ENCODE results near the gene OR7C2. TPM values are rescaled to one million over a fixed set of nuclear protein-coding genes. Genes with fewer than 3 reads are reported as not detected.

OR7C2 gene
- total RNA-seq, 2 donors from 2014 or later: not detected

DNA sequence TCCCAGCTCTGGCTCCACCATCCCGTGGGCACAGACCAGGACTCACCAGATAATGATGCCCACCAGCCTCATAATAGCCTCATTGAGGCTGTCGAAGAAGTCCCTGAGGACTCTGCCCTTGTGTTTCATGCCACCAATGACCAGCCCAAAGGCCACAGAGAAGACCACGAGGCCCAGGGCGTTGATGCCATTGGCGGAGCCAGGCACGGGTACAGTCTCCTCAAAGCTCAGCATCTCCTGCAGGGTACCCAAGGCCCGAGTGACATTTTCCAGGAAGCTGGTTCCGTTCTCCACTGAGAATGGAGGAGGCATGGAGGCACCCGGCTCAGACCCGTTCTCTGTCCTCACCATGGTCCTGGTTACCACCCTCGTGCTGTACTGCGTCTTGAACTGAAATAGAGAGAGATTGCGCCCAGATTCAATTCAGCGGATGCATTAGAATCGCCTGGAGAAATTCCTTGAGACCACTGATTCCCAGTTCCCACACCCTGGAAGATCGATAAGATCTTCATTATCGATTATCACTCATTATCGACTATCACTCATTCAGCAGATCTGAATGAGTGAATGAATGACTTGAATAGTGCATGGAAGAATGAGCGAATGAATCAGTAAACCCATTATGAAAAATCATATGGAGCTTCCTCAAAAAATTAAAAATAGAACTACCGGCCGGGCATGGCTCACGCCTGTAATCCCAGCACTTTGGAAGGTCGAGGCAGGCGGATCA lies 20.8 kb downstream of the OR7C2 start:
- no peak overlapping the region for H3K4me3 Mint-ChIP-seq
- peaks cover 8% of the 10 kb centered on the region for H3K9me3 Mint-ChIP-seq
- H3K27ac Mint-ChIP-seq: no peak overlapping the region
- H3K27me3 Mint-ChIP-seq: peaks cover 10% of the 10 kb centered on the region
- ATAC-seq (replicated peaks): no peak
- H3K4me1 Mint-ChIP-seq: no peaks in the 10 kb centered on the region
- H3K36me3 Mint-ChIP-seq (ENCODE audit: low read depth): no peaks in the 10 kb centered on the region

DNA sequence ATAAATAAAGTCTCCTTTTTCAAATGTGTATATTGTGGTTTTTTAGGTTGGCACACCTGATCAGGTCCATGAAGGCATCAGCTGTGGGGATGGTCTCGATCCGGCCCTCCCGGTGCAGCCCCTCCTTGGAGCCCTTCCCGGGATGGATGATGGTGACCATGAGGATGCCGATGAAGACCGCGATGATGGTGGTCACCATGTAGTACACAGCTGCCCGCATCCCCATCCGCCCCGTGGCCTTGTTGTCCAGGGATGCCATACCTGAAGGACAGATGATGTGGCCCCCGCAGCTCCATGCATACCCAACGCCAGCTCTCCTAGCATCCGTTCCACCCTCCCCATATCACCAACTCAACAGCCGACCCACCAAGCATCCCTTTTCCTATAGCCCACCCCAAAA lies 27.0 kb downstream of the OR7C2 start:
- H3K4me3 Mint-ChIP-seq: no peak overlapping the region
- H3K36me3 Mint-ChIP-seq (ENCODE audit: low read depth): no peaks in the 10 kb centered on the region
- no peaks in the 10 kb centered on the region for H3K4me1 Mint-ChIP-seq
- no peak overlapping the region for H3K27ac Mint-ChIP-seq
- ATAC-seq (replicated peaks): no peak
- peaks cover 19% of the 10 kb centered on the region for H3K27me3 Mint-ChIP-seq
- no peaks in the 10 kb centered on the region for H3K9me3 Mint-ChIP-seq

DNA sequence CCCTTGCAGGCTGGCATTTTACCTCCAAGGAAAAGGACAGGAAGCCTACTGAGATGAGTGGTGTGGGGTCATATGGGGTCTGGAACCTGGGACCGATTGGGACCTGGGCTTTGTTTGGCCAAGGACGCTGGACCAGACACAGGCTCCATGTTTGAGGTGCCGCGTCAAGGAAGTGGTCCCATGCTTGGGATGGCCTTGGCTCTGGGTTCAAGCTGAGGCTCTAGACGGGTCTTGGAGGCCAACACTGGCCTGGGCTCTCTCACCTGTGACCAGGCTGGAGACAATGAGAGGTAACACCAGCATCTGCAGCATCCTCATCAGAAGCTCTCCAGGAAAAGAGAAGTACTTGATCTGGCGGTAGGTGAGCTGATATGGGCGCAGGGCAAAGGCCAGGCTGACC lies 30.2 kb downstream of the OR7C2 start:
- Mint-ChIP-seq H3K4me1 (no peaks in the 10 kb centered on the region), H3K27ac (no peak overlapping the region), H3K4me3 (no peak overlapping the region), H3K27me3 (peaks cover 29% of the 10 kb centered on the region), H3K9me3 (no peaks in the 10 kb centered on the region), H3K36me3 (ENCODE audit: low read depth) (no peaks in the 10 kb centered on the region)
- no peak for ATAC-seq (replicated peaks)

DNA sequence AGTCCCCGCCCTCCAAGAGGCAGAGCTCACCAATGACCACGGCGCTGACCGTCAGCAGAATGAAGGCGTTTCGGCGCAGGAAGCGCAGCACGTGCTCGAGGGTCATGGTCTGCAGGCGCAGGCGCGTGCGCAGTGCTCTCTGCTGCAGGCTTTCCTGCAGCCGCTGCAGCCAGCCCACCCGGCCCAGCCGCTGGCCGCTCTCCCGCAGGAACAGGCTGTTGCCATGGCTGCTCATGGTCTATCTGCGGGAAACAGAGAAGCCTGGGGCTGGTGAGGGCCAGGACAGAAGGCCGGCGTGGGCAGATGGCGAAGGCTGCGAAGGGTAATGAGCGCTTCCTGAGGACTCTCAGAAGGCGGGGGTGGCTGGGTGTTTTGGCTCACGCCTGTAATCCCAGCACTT lies 31.4 kb downstream of the OR7C2 start:
- no peaks in the 10 kb centered on the region for H3K9me3 Mint-ChIP-seq
- no peaks in the 10 kb centered on the region for H3K4me1 Mint-ChIP-seq
- no peak overlapping the region for H3K4me3 Mint-ChIP-seq
- no peaks in the 10 kb centered on the region for H3K36me3 Mint-ChIP-seq (ENCODE audit: low read depth)
- peaks cover 37% of the 10 kb centered on the region for H3K27me3 Mint-ChIP-seq
- no peak for ATAC-seq (replicated peaks)
- H3K27ac Mint-ChIP-seq: no peak overlapping the region

DNA sequence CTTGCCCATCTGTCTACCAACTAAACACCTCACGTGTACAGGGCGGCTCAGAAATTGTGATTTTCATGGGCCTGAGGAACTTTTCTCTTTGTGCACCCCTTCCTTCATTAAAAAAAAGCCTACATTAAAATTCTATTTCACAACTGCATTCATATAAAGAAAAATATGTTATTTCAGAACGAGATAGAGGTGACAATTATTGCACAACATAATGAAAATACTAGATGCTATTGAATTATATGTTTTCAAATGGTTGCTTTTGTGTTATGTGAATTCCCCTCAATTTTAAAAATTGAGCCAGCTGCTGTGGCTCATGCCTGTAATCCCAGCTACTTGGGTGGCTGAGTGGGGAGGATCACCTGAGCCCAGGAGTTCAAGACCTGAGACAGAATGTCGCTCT lies 33.2 kb downstream of the OR7C2 start:
- ATAC-seq (replicated peaks): no peak
- no peaks in the 10 kb centered on the region for H3K9me3 Mint-ChIP-seq
- H3K4me1 Mint-ChIP-seq: no peaks in the 10 kb centered on the region
- H3K36me3 Mint-ChIP-seq (ENCODE audit: low read depth): no peaks in the 10 kb centered on the region
- no peak overlapping the region for H3K4me3 Mint-ChIP-seq
- no peak overlapping the region for H3K27ac Mint-ChIP-seq
- H3K27me3 Mint-ChIP-seq: peaks cover 47% of the 10 kb centered on the region

DNA sequence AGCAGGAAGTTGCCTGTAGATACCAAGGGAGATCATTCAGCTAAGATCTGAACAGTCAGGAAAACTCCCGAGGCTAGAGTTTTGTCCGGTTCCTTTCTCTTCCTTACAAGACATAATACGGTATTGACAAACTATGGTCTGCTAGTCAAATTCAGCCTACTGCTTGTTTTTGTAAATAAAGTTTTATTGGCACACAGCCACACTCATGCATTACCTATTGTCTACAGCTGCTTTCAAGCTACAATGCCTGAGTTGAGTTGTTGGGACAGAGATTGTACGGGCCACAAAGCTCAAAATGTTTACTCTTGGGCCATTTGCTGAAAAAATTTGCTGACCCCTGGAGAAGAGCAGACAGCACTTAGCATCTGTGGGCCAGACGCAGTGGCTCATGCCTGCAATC lies 35.8 kb downstream of the OR7C2 start:
- no peak for ATAC-seq (replicated peaks)
- H3K9me3 Mint-ChIP-seq: no peaks in the 10 kb centered on the region
- no peak overlapping the region for H3K27ac Mint-ChIP-seq
- no peak overlapping the region for H3K4me3 Mint-ChIP-seq
- H3K27me3 Mint-ChIP-seq: peaks cover 56% of the 10 kb centered on the region
- H3K36me3 Mint-ChIP-seq (ENCODE audit: low read depth): no peaks in the 10 kb centered on the region
- H3K4me1 Mint-ChIP-seq: no peaks in the 10 kb centered on the region

DNA sequence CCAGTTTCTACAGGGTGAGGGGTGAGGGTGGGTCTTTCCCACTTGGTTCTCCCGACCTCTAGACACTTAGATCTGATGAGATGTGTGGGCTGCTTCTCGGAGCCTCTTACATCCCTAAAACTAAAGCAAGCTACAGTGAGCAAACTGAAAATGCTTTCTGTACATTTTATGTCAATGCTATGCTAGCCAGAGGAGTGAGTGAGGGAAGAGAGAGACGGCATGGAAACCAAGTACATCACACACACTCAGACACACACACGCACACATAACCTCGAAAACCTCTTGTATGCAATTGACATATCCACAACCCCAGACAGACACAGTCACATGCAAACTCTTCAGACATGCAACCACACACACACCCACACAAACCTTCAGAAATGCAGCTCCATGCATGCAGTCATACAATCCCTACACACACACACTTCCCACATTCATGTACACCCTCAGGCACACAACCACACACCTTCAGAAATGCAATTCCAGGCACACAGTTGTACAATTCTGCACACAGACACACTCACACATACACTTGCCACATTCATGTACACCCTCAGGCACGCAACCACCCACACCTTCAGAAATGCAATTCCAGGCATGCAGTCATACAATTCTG lies 37.0 kb downstream of the OR7C2 start:
- H3K4me3 Mint-ChIP-seq: no peak overlapping the region
- peaks cover 52% of the 10 kb centered on the region for H3K27me3 Mint-ChIP-seq
- no peak overlapping the region for H3K27ac Mint-ChIP-seq
- H3K36me3 Mint-ChIP-seq (ENCODE audit: low read depth): no peaks in the 10 kb centered on the region
- ATAC-seq (replicated peaks): no peak
- H3K4me1 Mint-ChIP-seq: no peaks in the 10 kb centered on the region
- no peaks in the 10 kb centered on the region for H3K9me3 Mint-ChIP-seq

DNA sequence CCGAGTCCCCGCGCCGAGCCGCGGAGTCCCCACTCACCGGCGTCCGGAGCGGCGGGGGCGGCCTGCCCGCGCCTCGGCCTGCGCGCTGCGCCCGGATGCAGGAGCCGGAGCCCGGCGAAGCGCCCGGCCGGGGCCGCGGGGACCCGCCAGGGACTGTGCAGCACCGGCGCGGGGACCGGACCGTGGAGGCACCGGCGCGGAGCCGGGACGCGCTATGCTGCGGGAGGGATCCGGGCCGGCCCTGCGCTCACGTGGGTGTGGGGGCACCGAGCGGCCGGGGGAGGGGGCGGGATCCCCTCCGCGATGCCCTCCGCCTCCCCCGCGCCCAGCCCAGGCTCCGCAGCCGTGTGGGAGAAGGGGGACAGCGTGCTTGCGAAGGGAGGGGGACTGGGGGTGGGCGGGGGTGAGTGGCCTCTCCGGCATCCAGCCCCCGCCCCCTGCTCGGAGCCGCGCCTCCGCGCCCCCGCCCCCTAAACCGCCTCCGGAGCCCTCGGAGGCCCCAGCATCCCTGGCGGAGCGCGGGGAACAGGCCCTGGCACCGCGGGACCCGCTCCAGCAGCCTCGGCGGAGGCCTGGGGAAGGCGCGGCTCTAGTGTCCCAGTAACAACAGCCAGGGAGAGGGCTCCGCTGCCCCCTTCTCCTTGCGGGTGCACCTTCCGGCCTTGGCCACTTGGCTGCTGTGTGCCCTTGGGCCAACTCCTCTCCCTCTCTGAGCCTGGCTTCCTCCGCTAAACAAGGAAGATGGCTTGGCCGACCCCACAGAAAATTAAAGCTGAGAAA lies 38.4 kb downstream of the OR7C2 start, which contains the start of gene SLC1A6:
SLC1A6 (minus strand) TSS at position 389 of the 780 bp plus-strand sequence. CDS start 6,954 bp downstream, outside the sequence.
- no peaks in the 10 kb centered on the region for H3K4me1 Mint-ChIP-seq
- H3K27me3 Mint-ChIP-seq: peaks cover 52% of the 10 kb centered on the region
- H3K9me3 Mint-ChIP-seq: no peaks in the 10 kb centered on the region
- no peaks in the 10 kb centered on the region for H3K36me3 Mint-ChIP-seq (ENCODE audit: low read depth)
- H3K4me3 Mint-ChIP-seq: no peak within 1 kb of the TSS
- no peak within 1 kb of the TSS for H3K27ac Mint-ChIP-seq
- no peak for ATAC-seq (replicated peaks)

DNA sequence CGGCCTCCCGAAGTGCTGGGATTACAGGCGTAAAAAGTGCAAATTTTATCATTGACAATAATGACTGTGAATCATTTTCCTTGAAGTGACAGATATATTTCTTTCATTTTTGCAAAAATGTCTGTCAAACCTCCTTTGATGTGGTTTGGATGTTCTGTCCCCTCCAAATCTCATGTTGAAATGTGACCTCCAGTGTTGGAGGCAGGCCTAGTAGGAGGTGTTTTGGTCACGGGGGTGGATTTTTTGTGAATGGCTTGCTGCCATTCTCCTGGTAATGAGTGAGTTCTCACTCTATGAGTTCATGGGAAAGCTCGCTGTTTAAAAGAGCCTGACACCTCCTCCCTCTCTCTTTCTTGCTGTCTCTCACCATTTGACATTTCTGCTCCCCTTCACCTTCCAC lies 43.8 kb downstream of the OR7C2 start:
- no peak overlapping the region for H3K27ac Mint-ChIP-seq
- peak; percentile 42 for ATAC-seq (replicated peaks)
- H3K4me1 Mint-ChIP-seq: no peaks in the 10 kb centered on the region
- H3K9me3 Mint-ChIP-seq: no peaks in the 10 kb centered on the region
- peaks cover 28% of the 10 kb centered on the region for H3K27me3 Mint-ChIP-seq
- no peak overlapping the region for H3K4me3 Mint-ChIP-seq
- no peaks in the 10 kb centered on the region for H3K36me3 Mint-ChIP-seq (ENCODE audit: low read depth)

Other genes with a start within 250 kb of the OR7C2 start
- gene ADGRE2, start 162.9 kb upstream of the OR7C2 start, total RNA-seq: 1 to 10 TPM; 1.1 to 3.3 TPM
- not detected for gene OR7A5, start 106.3 kb upstream of the OR7C2 start, total RNA-seq
- not detected for gene OR7C1, start 106.3 kb upstream of the OR7C2 start, total RNA-seq
- gene OR7A10, start 92.6 kb upstream of the OR7C2 start, total RNA-seq: not detected
- not detected for gene OR7A17, start 55.4 kb upstream of the OR7C2 start, total RNA-seq
- not detected for gene SLC1A6, start 38.4 kb downstream of the OR7C2 start, total RNA-seq
- not detected for gene CASP14, start 108.0 kb downstream of the OR7C2 start, total RNA-seq
- not detected for gene OR1I1, start 140.7 kb downstream of the OR7C2 start, total RNA-seq
- 1 to 10 TPM in 1 of 2 donors, under 1 TPM in 1; 0.26 to 2.6 TPM for gene SYDE1, start 165.9 kb downstream of the OR7C2 start, total RNA-seq